ENCODE results near the gene RAB12. TPM values are rescaled to one million over a fixed set of nuclear protein-coding genes. Genes with fewer than 3 reads are reported as not detected.

Gene RAB12
- total RNA-seq, 6 donors from 2014 or later: 24.1 to 88.6 (median 44.1) TPM

DNA sequence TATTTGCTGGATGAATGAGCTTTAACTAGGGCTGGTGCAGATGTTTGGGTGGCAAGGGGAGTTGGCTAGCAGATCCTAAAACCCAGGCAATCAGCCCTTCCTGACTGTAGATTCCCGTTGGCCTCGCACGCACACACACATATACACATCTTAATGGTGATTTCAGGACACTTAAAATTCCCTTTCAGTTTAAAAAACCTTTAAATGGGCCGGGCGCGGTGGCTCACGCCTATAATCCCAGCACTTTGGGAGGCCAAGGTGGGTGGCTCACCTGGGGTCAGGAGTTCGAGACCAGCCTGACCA lies 76.6 kb downstream of the RAB12 start:
- H3K9me3 ChIP-seq: no peaks in the 10 kb centered on the region
- no peaks in the 10 kb centered on the region for H3K36me3 ChIP-seq
- H3K27ac ChIP-seq: no peak overlapping the region
- no peaks in the 10 kb centered on the region for H3K27me3 ChIP-seq
- H3K4me1 ChIP-seq: no peaks in the 10 kb centered on the region
- TF ChIP-seq EP300 (IDR thresholded peaks at IDR 0.05) (no peak), POLR2A (IDR thresholded peaks at IDR 0.05) (no peak), POLR2AphosphoS5 (IDR thresholded peaks at IDR 0.05) (no peak)
- TF ChIP-seq, protein P1, sequence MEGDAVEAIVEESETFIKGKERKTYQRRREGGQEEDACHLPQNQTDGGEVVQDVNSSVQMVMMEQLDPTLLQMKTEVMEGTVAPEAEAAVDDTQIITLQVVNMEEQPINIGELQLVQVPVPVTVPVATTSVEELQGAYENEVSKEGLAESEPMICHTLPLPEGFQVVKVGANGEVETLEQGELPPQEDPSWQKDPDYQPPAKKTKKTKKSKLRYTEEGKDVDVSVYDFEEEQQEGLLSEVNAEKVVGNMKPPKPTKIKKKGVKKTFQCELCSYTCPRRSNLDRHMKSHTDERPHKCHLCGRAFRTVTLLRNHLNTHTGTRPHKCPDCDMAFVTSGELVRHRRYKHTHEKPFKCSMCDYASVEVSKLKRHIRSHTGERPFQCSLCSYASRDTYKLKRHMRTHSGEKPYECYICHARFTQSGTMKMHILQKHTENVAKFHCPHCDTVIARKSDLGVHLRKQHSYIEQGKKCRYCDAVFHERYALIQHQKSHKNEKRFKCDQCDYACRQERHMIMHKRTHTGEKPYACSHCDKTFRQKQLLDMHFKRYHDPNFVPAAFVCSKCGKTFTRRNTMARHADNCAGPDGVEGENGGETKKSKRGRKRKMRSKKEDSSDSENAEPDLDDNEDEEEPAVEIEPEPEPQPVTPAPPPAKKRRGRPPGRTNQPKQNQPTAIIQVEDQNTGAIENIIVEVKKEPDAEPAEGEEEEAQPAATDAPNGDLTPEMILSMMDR (IDR thresholded peaks at IDR 0.05): no peak
- WGBS, 2 donors: 92 to 94% methylated on average over 8 of the region's 8 CpGs
- ATAC-seq (ENCODE audit: low FRiP score in 2 of 2): no peak
- no peak overlapping the region for H3K4me3 ChIP-seq
- no peak for DNase-seq

DNA sequence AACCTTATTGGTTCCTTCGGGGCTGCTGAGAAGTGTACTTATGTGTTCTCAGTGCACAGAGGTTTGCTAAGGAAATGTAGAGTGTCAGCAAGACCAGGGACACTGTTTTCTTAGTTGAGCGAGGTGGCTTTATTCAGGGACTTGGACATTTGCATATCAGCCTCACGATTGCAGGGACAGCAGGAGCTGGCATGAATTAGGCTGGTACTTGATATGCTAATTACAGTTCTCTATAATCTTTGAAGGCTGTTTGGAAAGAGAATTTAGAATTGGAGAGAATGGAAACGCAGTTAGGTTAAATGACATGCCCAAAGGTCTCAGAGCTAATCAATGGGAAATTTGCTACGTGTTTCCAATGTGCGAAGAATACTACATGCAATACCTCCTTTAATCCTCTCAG lies 77.4 kb downstream of the RAB12 start:
- Histone ChIP-seq H3K4me1 (no peaks in the 10 kb centered on the region), H3K27me3 (no peaks in the 10 kb centered on the region), H3K36me3 (no peaks in the 10 kb centered on the region), H3K27ac (no peak overlapping the region), H3K9me3 (no peaks in the 10 kb centered on the region), H3K4me3 (no peak overlapping the region)
- ATAC-seq (ENCODE audit: low FRiP score in 2 of 2): no peak
- no peak for TF ChIP-seq POLR2A (IDR thresholded peaks at IDR 0.05)
- TF ChIP-seq, protein P1 (IDR thresholded peaks at IDR 0.05): no peak
- TF ChIP-seq EP300 (IDR thresholded peaks at IDR 0.05): no peak
- no peak for TF ChIP-seq POLR2AphosphoS5 (IDR thresholded peaks at IDR 0.05)
- DNase-seq: no peak
- WGBS, 2 donors: 72 to 73% methylated on average over 6 of the region's 6 CpGs

GRCh38 chr18:8688216-8688800 lies 79.1 kb downstream of the RAB12 start:
- DNase-seq: no peak
- no peaks in the 10 kb centered on the region for H3K27me3 ChIP-seq
- no peak overlapping the region for H3K27ac ChIP-seq
- H3K4me1 ChIP-seq: no peaks in the 10 kb centered on the region
- no peak overlapping the region for H3K4me3 ChIP-seq
- no peak for TF ChIP-seq POLR2AphosphoS5 (IDR thresholded peaks at IDR 0.05)
- TF ChIP-seq EP300 (IDR thresholded peaks at IDR 0.05): no peak
- TF ChIP-seq POLR2A (IDR thresholded peaks at IDR 0.05): no peak
- TF ChIP-seq, protein P1 (IDR thresholded peaks at IDR 0.05): no peak
- no peaks in the 10 kb centered on the region for H3K36me3 ChIP-seq
- no peak for ATAC-seq (ENCODE audit: low FRiP score in 2 of 2)
- H3K9me3 ChIP-seq: no peaks in the 10 kb centered on the region
- WGBS, 2 donors: 76 to 77% methylated on average over 8 of the region's 8 CpGs

GRCh38 chr18:8688816-8689215 lies 79.6 kb downstream of the RAB12 start:
- no peaks in the 10 kb centered on the region for H3K27me3 ChIP-seq
- 89 to 91% methylated on average over 8 of the region's 8 CpGs for WGBS, 2 donors
- no peak for DNase-seq
- no peak overlapping the region for H3K27ac ChIP-seq
- TF ChIP-seq POLR2A (IDR thresholded peaks at IDR 0.05) (no peak), EP300 (IDR thresholded peaks at IDR 0.05) (no peak), POLR2AphosphoS5 (IDR thresholded peaks at IDR 0.05) (no peak)
- TF ChIP-seq, protein P1 (IDR thresholded peaks at IDR 0.05): no peak
- H3K4me1 ChIP-seq: no peaks in the 10 kb centered on the region
- H3K36me3 ChIP-seq: no peaks in the 10 kb centered on the region
- H3K4me3 ChIP-seq: no peak overlapping the region
- no peaks in the 10 kb centered on the region for H3K9me3 ChIP-seq
- ATAC-seq (ENCODE audit: low FRiP score in 2 of 2): no peak

Other genes with a start within 250 kb of the RAB12 start
- 10 to 100 TPM in 2 of 6 donors, 1 to 10 TPM in 4; 4.5 to 17.9 (median 8.1) TPM for gene MTCL1, start 96.1 kb downstream of the RAB12 start, total RNA-seq

All from upper lobe of left lung (tissue), 6 donors.